HCT116 (cell line): Measurements from ENCODE around the gene SNRNP40. TPM values are rescaled to one million over a fixed set of nuclear protein-coding genes. Genes with fewer than 3 reads are reported as not detected.

Source experiments
- ATAC-seq: fragments of 200-7000 bp; cut with Tn5 transposase; 2 replicates; pipeline ENCODE4 v1.9.1; 2020; ENCODE audit warnings: mild to moderate bottlenecking, moderate library complexity
- BruUV-seq: library from RNA; stranded (reverse); fragments of 400-500 nt; replicated peaks from 2 replicates; lab custom pipeline; 2021; lab: Mats Ljungman, UMichigan
- CTCF ChIA-PET: fragments of 300-600 bp; sonication (Branson Sonifier 250); formaldehyde crosslinking; loops from one replicate; lab custom pipeline; 2021; ENCODE audit warnings: antibody characterized with exemption; lab: Charles Lee
- POLR2A ChIA-PET: fragments of 300-600, 350-600 bp; sonication (Branson Sonifier 250); formaldehyde crosslinking; loops from one replicate; lab custom pipeline; 2021; ENCODE audit warnings: antibody characterized with exemption; lab: Charles Lee
- RAD21 ChIA-PET, 2 experiments: fragments of 300-600 bp; sonication (Branson Sonifier 250); formaldehyde crosslinking; loops; one replicate each; lab custom pipeline; 2023; ENCODE audit warnings: low total read pairs in 2 of 2; ENCODE audit not compliant: uncharacterized antibody in 2 of 2, unreplicated experiment in 2 of 2, low non-redundant PET in 1 of 2; lab: Charles Lee
- DNase-seq: peaks from one replicate; pipeline ENCODE4 v3.0.0-alpha.2; 2010; ENCODE audit warnings: low read depth, low spot score
- H2AFZ ChIP-seq: fragments of 200-600 bp; shearing (Covaris generic), sonication (generic); 2 replicates; pipeline ENCODE4 v1.6.1; 2017; ENCODE audit warnings: low read depth, mixed run types, mixed read lengths, antibody characterized with exemption, low read length; ENCODE audit not compliant: poor library complexity, severe bottlenecking
- H3K27ac ChIP-seq: 2 replicates; pipeline ENCODE4 v1.5.1; 2012; ENCODE audit warnings: low read depth, low read length
- H3K27me3 ChIP-seq: fragments of 200-600 bp; sonication (generic); 2 replicates; pipeline ENCODE4 v1.6.1; 2016; ENCODE audit warnings: mixed run types, low read length, mixed read lengths; ENCODE audit not compliant: insufficient read depth
- H3K36me3 ChIP-seq, 2 experiments: fragments of 200-500 bp in 1 of 2; fragments of 200-600 bp in 1 of 2; sonication (Bioruptor generic) in 1 of 2; sonication (generic) in 1 of 2; 2 replicates each; pipeline versions ENCODE4 v1.5.1 to v1.6.1; 2014 to 2016; ENCODE audit warnings: low read length in 2 of 2, inconsistent platforms in 1 of 2, mixed read lengths in 1 of 2, mixed run types in 1 of 2; ENCODE audit not compliant: insufficient read depth in 2 of 2, control insufficient read depth in 1 of 2
- H3K4me1 ChIP-seq, 2 experiments: fragments of 200-600 bp in 1 of 2; sonication (generic) in 1 of 2; 2 replicates each; pipeline versions ENCODE4 v1.5.1 to v1.6.1; 2012 to 2017; ENCODE audit warnings: low read length in 2 of 2, inconsistent platforms in 1 of 2, mild to moderate bottlenecking in 1 of 2, mixed read lengths in 1 of 2, mixed run types in 1 of 2, moderate library complexity in 1 of 2; ENCODE audit not compliant: insufficient read depth in 2 of 2, control insufficient read depth in 1 of 2
- H3K4me2 ChIP-seq: fragments of 200-600 bp; sonication (generic); 2 replicates; pipeline ENCODE4 v1.6.1; 2017; ENCODE audit warnings: mixed run types, low read length, mixed read lengths
- H3K4me3 ChIP-seq, 2 experiments: fragments of 200-600 bp in 1 of 2; sonication (generic) in 1 of 2; replicated peaks in 1 of 2; 2 replicates each; pipeline ENCODE4 v1.5.1; 2011 to 2016; ENCODE audit warnings: low read length in 2 of 2, control low read depth in 1 of 2, low read depth in 1 of 2, mild to moderate bottlenecking in 1 of 2, mixed read lengths in 1 of 2, mixed run types in 1 of 2
- H3K79me2 ChIP-seq: fragments of 200-600 bp; sonication (generic); 2 replicates; pipeline ENCODE4 v1.6.1; 2017; ENCODE audit warnings: mild to moderate bottlenecking, mixed run types, low read length, moderate library complexity, mixed read lengths; ENCODE audit not compliant: insufficient read depth
- H3K9ac ChIP-seq: fragments of 200-600 bp; sonication (generic); 2 replicates; pipeline ENCODE4 v1.6.1; 2016; ENCODE audit warnings: low read length, mixed read lengths
- H3K9me2 ChIP-seq: fragments of 200-600 bp; sonication (generic), shearing (Covaris generic); 2 replicates; pipeline ENCODE4 v1.6.1; 2017; ENCODE audit warnings: mixed run types, mild to moderate bottlenecking, moderate library complexity; ENCODE audit not compliant: insufficient read depth
- H3K9me3 ChIP-seq, 2 experiments: fragments of 200-500 bp in 1 of 2; fragments of 200-600 bp in 1 of 2; sonication (Bioruptor generic) in 1 of 2; sonication (generic) in 1 of 2; 2 replicates each; pipeline ENCODE4 v1.6.1; 2014 to 2017; ENCODE audit warnings: low read length in 2 of 2, mixed read lengths in 2 of 2, inconsistent platforms in 1 of 2, low read depth in 1 of 2, mild to moderate bottlenecking in 1 of 2, mixed run types in 1 of 2, moderate library complexity in 1 of 2; ENCODE audit not compliant: control insufficient read depth in 1 of 2, insufficient read depth in 1 of 2
- H4K20me1 ChIP-seq: fragments of 200-600 bp; sonication (generic), shearing (Covaris generic); 2 replicates; pipeline ENCODE4 v1.6.1; 2017; ENCODE audit warnings: mixed run types, mild to moderate bottlenecking, moderate library complexity; ENCODE audit not compliant: insufficient read depth
- SRF ChIP-seq: IDR thresholded peaks from 2 replicates; pipeline ENCODE4 v1.6.1; 2012; ENCODE audit warnings: low read depth
- ZFX ChIP-seq: fragments of 450-650 bp; IDR thresholded peaks from 2 replicates; pipeline ENCODE4 v1.6.1; 2017
- intact Hi-C: fragments of 100-400 bp; cut with micrococcal nuclease; formaldehyde crosslinking; loops from 2 replicates; pipeline ENCODE4 v1.10.0; 2022
- total RNA-seq: library from RNA; stranded (reverse); gene quantifications from one replicate; pipeline ENCODE4 v1.2.1, GENCODE V29; 2021; ENCODE audit not compliant: unreplicated experiment
- TF ChIP-seq, protein P1 (sequence below): IDR thresholded peaks from 2 replicates; pipeline ENCODE4 v1.6.1; 2011; ENCODE audit warnings: mild to moderate bottlenecking, low read length, moderate library complexity; ENCODE audit not compliant: insufficient replicate concordance; ENCODE audit errors: extremely low read depth
- TF ChIP-seq, protein P2 (sequence below), 3 experiments: fragments of 200-600 bp in 1 of 3; sonication (generic) in 1 of 3; IDR thresholded peaks in 2 of 3; conservative IDR thresholded peaks in 1 of 3; 2 replicates each; pipeline ENCODE4 v1.5.1; 2012 to 2017; ENCODE audit warnings: low read depth in 2 of 3, low read length in 2 of 3, antibody characterized with exemption in 1 of 3, borderline replicate concordance in 1 of 3, control low read depth in 1 of 3, mild to moderate bottlenecking in 1 of 3, mixed read lengths in 1 of 3, mixed run types in 1 of 3, moderate library complexity in 1 of 3; ENCODE audit not compliant: insufficient read depth in 1 of 3

SNRNP40 gene
- total RNA-seq, 1 experiment from 2014 or later = 91.8 TPM

DNA sequence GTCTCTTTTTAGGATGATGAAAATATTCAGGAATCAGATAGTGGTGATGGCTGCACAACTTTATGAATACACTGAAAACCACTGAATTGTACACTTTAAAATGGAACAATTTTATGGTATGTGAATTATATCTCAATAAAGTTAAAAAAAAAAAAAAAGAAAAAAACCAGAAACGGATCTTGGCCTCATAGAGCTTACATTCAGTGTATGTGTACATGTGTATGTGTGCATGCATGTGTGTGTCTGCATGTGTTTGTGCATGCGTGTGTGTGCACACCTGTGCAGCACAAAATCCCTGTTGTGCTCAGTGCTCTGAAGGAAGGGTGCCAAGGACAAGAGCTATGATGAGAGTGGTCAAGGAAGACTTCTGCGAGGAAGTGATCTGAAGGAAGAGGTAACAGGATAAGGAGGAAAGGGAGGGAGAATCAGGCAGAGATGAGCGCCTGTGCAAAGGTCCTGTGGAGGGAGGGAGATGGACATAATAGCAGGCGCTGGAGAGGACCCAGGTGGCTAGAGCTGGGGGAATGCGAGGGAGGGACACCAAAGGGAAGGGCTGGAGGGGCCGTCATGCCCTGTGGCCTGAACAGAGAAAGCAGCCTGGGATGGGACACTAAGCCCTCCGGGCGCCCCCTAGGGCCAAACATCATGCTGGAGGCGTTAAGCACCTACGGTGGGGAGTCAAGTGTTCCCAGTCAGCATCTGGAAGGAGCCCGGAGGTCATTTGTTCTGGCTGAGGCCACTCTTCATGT is 82.1 kb downstream of the SNRNP40 start:
- H3K9ac ChIP-seq = no peak overlapping the region
- no peak overlapping the region for H2AFZ ChIP-seq
- DNase-seq = no peak
- intact Hi-C loops = no loop called here
- POLR2A ChIA-PET = no interaction called here
- no peaks in the 10 kb centered on the region for H3K9me2 ChIP-seq
- BruUV-seq = no TSS peak
- H3K4me3 ChIP-seq = no peak overlapping the region
- H3K4me2 ChIP-seq = no peak overlapping the region
- no peaks in the 10 kb centered on the region for H3K9me3 ChIP-seq
- RAD21 ChIA-PET = no interaction called here
- H4K20me1 ChIP-seq = no peaks in the 10 kb centered on the region
- H3K27me3 ChIP-seq = no peaks in the 10 kb centered on the region
- H3K79me2 ChIP-seq = no peaks in the 10 kb centered on the region
- ATAC-seq = peak; percentile 83
- TF ChIP-seq ZFX = no peak
- TF ChIP-seq, protein P1, sequence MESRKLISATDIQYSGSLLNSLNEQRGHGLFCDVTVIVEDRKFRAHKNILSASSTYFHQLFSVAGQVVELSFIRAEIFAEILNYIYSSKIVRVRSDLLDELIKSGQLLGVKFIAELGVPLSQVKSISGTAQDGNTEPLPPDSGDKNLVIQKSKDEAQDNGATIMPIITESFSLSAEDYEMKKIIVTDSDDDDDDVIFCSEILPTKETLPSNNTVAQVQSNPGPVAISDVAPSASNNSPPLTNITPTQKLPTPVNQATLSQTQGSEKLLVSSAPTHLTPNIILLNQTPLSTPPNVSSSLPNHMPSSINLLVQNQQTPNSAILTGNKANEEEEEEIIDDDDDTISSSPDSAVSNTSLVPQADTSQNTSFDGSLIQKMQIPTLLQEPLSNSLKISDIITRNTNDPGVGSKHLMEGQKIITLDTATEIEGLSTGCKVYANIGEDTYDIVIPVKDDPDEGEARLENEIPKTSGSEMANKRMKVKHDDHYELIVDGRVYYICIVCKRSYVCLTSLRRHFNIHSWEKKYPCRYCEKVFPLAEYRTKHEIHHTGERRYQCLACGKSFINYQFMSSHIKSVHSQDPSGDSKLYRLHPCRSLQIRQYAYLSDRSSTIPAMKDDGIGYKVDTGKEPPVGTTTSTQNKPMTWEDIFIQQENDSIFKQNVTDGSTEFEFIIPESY = no peak
- TF ChIP-seq, protein P2, sequence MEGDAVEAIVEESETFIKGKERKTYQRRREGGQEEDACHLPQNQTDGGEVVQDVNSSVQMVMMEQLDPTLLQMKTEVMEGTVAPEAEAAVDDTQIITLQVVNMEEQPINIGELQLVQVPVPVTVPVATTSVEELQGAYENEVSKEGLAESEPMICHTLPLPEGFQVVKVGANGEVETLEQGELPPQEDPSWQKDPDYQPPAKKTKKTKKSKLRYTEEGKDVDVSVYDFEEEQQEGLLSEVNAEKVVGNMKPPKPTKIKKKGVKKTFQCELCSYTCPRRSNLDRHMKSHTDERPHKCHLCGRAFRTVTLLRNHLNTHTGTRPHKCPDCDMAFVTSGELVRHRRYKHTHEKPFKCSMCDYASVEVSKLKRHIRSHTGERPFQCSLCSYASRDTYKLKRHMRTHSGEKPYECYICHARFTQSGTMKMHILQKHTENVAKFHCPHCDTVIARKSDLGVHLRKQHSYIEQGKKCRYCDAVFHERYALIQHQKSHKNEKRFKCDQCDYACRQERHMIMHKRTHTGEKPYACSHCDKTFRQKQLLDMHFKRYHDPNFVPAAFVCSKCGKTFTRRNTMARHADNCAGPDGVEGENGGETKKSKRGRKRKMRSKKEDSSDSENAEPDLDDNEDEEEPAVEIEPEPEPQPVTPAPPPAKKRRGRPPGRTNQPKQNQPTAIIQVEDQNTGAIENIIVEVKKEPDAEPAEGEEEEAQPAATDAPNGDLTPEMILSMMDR (IDR thresholded peaks at IDR 0.05 in 2 of 3, conservative IDR thresholded peaks at IDR 0.05 in 1 of 3; ENCODE audit: borderline replicate concordance in 1 of 3, insufficient read depth in 1 of 3, low read depth in 2 of 3, low read length in 2 of 3) = peak in 2 of 3 experiments; percentile 35 to 53; a peak in 4 of 6 replicates
- no peak for TF ChIP-seq SRF
- H3K4me1 ChIP-seq = no peaks in the 10 kb centered on the region; a peak in 1 of 4 replicates
- H3K27ac ChIP-seq = no peak overlapping the region
- no peaks in the 10 kb centered on the region for H3K36me3 ChIP-seq
- CTCF ChIA-PET = no interaction called here

Other genes with a start within 250 kb of the SNRNP40 start
- gene PUM1, start 231.1 kb downstream of the SNRNP40 start, total RNA-seq = 113 TPM
- 1.1 TPM for gene NKAIN1, start 56.9 kb downstream of the SNRNP40 start, total RNA-seq
- 27.8 TPM for gene ZCCHC17, start 244 bp upstream of the SNRNP40 start, total RNA-seq
- gene FABP3, start 76.3 kb upstream of the SNRNP40 start, total RNA-seq = not detected
- gene SERINC2, start 116.4 kb upstream of the SNRNP40 start, total RNA-seq = 50.1 TPM